GM19455 (cell line): Measurements from ENCODE around the gene AEBP2.
"Not testable (repeated sequence)": the region's sequence is repeated elsewhere in the genome, so short reads cannot be mapped to it uniquely, and the experiment has no call there.

Experiments
- ATAC-seq: cut with Tn5 transposase; IDR thresholded peaks from one replicate; pipeline ENCODE4 v1.9.1; 2021; ENCODE audit not compliant: unreplicated experiment

The AEBP2 gene

GRCh38 chr12:19439059-19440018 lies at the start of gene AEBP2:
Gene AEBP2, plus strand, starts transcription at chr12:19439492. Its CDS starts 208 bp downstream, at chr12:19439700.
- peak; percentile 77 for ATAC-seq

- no peak for ATAC-seq
These were observed 49.2 kb upstream of the AEBP2 start for GRCh38 chr12:19390051-19390598.

- not testable (repeated sequence) for ATAC-seq
These were observed 46.6 kb upstream of the AEBP2 start for GRCh38 chr12:19392644-19393043.

- ATAC-seq, result no peak
These were observed 44.9 kb upstream of the AEBP2 start for GRCh38 chr12:19394385-19394784.

- no peak for ATAC-seq
These were observed 41.8 kb upstream of the AEBP2 start for GRCh38 chr12:19397534-19397933.

GRCh38 chr12:19398376-19399363 lies 40.6 kb upstream of the AEBP2 start:
- no peak for ATAC-seq

- ATAC-seq, result not testable (repeated sequence)
These were observed 38.5 kb upstream of the AEBP2 start for GRCh38 chr12:19400649-19401285.

- no peak for ATAC-seq
These were observed 37.1 kb upstream of the AEBP2 start for GRCh38 chr12:19402211-19402610.

GRCh38 chr12:19402743-19403431 lies 36.4 kb upstream of the AEBP2 start:
- no peak for ATAC-seq

GRCh38 chr12:19404242-19404880 lies 34.9 kb upstream of the AEBP2 start:
- ATAC-seq, result no peak

- ATAC-seq, result no peak
These were observed 29.9 kb upstream of the AEBP2 start for GRCh38 chr12:19409376-19409775.

GRCh38 chr12:19410211-19410610 lies 29.1 kb upstream of the AEBP2 start:
- ATAC-seq, result no peak

GRCh38 chr12:19410629-19411185 lies 28.6 kb upstream of the AEBP2 start:
- ATAC-seq, result no peak

- ATAC-seq, result no peak
These were observed 27.8 kb upstream of the AEBP2 start for GRCh38 chr12:19411234-19412204.

- no peak for ATAC-seq
These were observed 26.4 kb upstream of the AEBP2 start for GRCh38 chr12:19412844-19413243.

GRCh38 chr12:19413582-19413981 lies 25.7 kb upstream of the AEBP2 start:
- not testable (repeated sequence) for ATAC-seq

- no peak for ATAC-seq
These were observed 23.7 kb upstream of the AEBP2 start for GRCh38 chr12:19415563-19415962.

- no peak for ATAC-seq
These were observed 20.2 kb upstream of the AEBP2 start for GRCh38 chr12:19419086-19419485.
